SK-N-SH treated with all-trans-retinoic acid at 6 μM for 48 hours (cell line): ENCODE data around the gene TSC2.

Experiments
- ATAC-seq: fragments of 200-7000 bp; cut with Tn5 transposase; 3 replicates; pipeline ENCODE4 v1.9.1; 2020; ENCODE audit warnings: mild to moderate bottlenecking, moderate library complexity
- ARNTL ChIP-seq: fragments of 450-650 bp; formaldehyde crosslinking; IDR thresholded peaks from 2 replicates; pipeline ENCODE4 v1.5.0; 2020; ENCODE audit warnings: low read depth, mild to moderate bottlenecking, moderate library complexity, borderline replicate concordance
- BACH2 ChIP-seq: fragments of 250-450 bp; sonication (Bioruptor Pico); IDR thresholded peaks from 2 replicates; pipeline ENCODE4 v1.9.0; 2021; ENCODE audit warnings: mild to moderate bottlenecking, borderline replicate concordance
- CSDC2 ChIP-seq: fragments of 250-450 bp; sonication (Bioruptor Pico); IDR thresholded peaks from 2 replicates; pipeline ENCODE4 v1.5.0; 2020; ENCODE audit warnings: mild to moderate bottlenecking, moderate library complexity
- ESRRG ChIP-seq: fragments of 250-450 bp; sonication (Bioruptor Pico); IDR thresholded peaks from 2 replicates; pipeline ENCODE4 v1.6.1; 2021; ENCODE audit warnings: mild to moderate bottlenecking
- GLIS3 ChIP-seq: fragments of 250-450 bp; sonication (Bioruptor Pico); IDR thresholded peaks from 2 replicates; pipeline ENCODE4 v1.5.0; 2020; ENCODE audit warnings: mild to moderate bottlenecking, moderate library complexity
- ISL1 ChIP-seq: fragments of 250-450 bp; sonication (Bioruptor Pico); IDR thresholded peaks from 2 replicates; pipeline ENCODE4 v2.1.2; 2022; ENCODE audit warnings: mild to moderate bottlenecking, moderate library complexity
- PPARA ChIP-seq: fragments of 250-450 bp; sonication (Bioruptor Pico); IDR thresholded peaks from 2 replicates; pipeline ENCODE4 v1.5.0; 2020; ENCODE audit warnings: mild to moderate bottlenecking, borderline replicate concordance
- RARB ChIP-seq: fragments of 250-450 bp; sonication (Bioruptor Pico); IDR thresholded peaks from 2 replicates; pipeline ENCODE4 v1.8.0; 2021; ENCODE audit warnings: mild to moderate bottlenecking, moderate library complexity
- SNAI2 ChIP-seq: fragments of 250-450 bp; sonication (Bioruptor Pico); IDR thresholded peaks from 2 replicates; pipeline ENCODE4 v1.5.0; 2020; ENCODE audit warnings: mild to moderate bottlenecking, moderate library complexity
- TCF4 ChIP-seq: fragments of 250-450 bp; sonication (Bioruptor Pico); IDR thresholded peaks from 2 replicates; pipeline ENCODE4 v1.8.0; 2021; ENCODE audit warnings: mild to moderate bottlenecking, moderate library complexity, borderline replicate concordance
- TOX ChIP-seq: fragments of 250-450 bp; sonication (Bioruptor Pico); IDR thresholded peaks from 2 replicates; pipeline ENCODE4 v1.8.0; 2021; ENCODE audit warnings: mild to moderate bottlenecking, moderate library complexity, borderline replicate concordance
- ZFP3 ChIP-seq: fragments of 250-450 bp; sonication (Bioruptor Pico); IDR thresholded peaks from 2 replicates; pipeline ENCODE4 v1.5.0; 2020; ENCODE audit warnings: mild to moderate bottlenecking, moderate library complexity
- ZFP30 ChIP-seq: fragments of 450-650 bp; formaldehyde crosslinking; IDR thresholded peaks from 2 replicates; pipeline ENCODE4 v1.5.0; 2022; ENCODE audit warnings: mild to moderate bottlenecking, moderate library complexity
- ZNF565 ChIP-seq: fragments of 450-650 bp; formaldehyde crosslinking; conservative IDR thresholded peaks from 2 replicates; pipeline ENCODE4 v1.5.0; 2020; ENCODE audit warnings: low read depth, mild to moderate bottlenecking, moderate library complexity
- ZNF70 ChIP-seq: fragments of 450-650 bp; formaldehyde crosslinking; IDR thresholded peaks from 2 replicates; pipeline ENCODE4 v1.5.0; 2020; ENCODE audit warnings: mild to moderate bottlenecking, moderate library complexity
- ZNF8 ChIP-seq: fragments of 450-650 bp; formaldehyde crosslinking; IDR thresholded peaks from 2 replicates; pipeline ENCODE4 v1.5.0; 2020; ENCODE audit warnings: mild to moderate bottlenecking, moderate library complexity
- TF ChIP-seq, protein P1 (sequence below): fragments of 250-450 bp; sonication (Bioruptor Pico); IDR thresholded peaks from 2 replicates; pipeline ENCODE4 v1.5.1; 2020; ENCODE audit warnings: low read depth, mild to moderate bottlenecking, moderate library complexity
- TF ChIP-seq, protein P2 (sequence below): fragments of 250-450 bp; sonication (Bioruptor Pico); IDR thresholded peaks from 2 replicates; pipeline ENCODE4 v1.8.0; 2020; ENCODE audit warnings: mild to moderate bottlenecking, moderate library complexity, borderline replicate concordance
- TF ChIP-seq, protein P3 (sequence below): fragments of 250-450 bp; sonication (Bioruptor Pico); IDR thresholded peaks from 2 replicates; pipeline ENCODE4 v1.5.0; 2020; ENCODE audit warnings: mild to moderate bottlenecking, moderate library complexity
- TF ChIP-seq, protein P4 (sequence below): fragments of 250-450 bp; sonication (Bioruptor Pico); IDR thresholded peaks from 2 replicates; pipeline ENCODE4 v1.5.1; 2021; ENCODE audit warnings: mild to moderate bottlenecking, moderate library complexity

The TSC2 gene

DNA sequence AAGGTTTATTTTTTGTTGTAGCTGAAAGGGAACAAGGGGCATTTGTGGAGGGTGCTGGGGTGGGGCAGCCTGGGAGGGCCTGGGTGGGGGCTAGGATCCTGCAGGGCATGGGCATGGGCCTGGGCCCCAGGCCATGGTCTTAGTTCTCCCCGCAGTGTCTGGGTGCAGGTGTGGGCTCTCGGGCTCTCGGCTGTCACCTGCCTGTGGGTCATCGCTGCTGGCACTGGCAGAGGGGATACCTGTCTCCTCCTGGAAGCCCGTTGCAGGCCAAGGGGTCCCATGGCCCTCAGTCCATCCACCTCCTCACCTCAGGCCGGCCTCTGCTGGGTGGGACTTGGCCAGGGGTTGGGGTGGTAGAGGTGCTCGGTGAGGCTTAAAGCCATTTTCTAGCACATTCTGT lies 30.3 kb downstream of the TSC2 start:
- ATAC-seq, result no peak
- TF ChIP-seq TCF4, result no peak
- TF ChIP-seq, protein P1, sequence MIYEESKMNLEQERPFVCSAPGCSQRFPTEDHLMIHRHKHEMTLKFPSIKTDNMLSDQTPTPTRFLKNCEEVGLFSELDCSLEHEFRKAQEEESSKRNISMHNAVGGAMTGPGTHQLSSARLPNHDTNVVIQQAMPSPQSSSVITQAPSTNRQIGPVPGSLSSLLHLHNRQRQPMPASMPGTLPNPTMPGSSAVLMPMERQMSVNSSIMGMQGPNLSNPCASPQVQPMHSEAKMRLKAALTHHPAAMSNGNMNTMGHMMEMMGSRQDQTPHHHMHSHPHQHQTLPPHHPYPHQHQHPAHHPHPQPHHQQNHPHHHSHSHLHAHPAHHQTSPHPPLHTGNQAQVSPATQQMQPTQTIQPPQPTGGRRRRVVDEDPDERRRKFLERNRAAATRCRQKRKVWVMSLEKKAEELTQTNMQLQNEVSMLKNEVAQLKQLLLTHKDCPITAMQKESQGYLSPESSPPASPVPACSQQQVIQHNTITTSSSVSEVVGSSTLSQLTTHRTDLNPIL (CRISPR knock-in tag), result no peak
- TF ChIP-seq, protein P2, sequence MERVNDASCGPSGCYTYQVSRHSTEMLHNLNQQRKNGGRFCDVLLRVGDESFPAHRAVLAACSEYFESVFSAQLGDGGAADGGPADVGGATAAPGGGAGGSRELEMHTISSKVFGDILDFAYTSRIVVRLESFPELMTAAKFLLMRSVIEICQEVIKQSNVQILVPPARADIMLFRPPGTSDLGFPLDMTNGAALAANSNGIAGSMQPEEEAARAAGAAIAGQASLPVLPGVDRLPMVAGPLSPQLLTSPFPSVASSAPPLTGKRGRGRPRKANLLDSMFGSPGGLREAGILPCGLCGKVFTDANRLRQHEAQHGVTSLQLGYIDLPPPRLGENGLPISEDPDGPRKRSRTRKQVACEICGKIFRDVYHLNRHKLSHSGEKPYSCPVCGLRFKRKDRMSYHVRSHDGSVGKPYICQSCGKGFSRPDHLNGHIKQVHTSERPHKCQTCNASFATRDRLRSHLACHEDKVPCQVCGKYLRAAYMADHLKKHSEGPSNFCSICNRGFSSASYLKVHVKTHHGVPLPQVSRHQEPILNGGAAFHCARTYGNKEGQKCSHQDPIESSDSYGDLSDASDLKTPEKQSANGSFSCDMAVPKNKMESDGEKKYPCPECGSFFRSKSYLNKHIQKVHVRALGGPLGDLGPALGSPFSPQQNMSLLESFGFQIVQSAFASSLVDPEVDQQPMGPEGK, result no peak
- no peak for TF ChIP-seq TOX
- TF ChIP-seq, protein P3, sequence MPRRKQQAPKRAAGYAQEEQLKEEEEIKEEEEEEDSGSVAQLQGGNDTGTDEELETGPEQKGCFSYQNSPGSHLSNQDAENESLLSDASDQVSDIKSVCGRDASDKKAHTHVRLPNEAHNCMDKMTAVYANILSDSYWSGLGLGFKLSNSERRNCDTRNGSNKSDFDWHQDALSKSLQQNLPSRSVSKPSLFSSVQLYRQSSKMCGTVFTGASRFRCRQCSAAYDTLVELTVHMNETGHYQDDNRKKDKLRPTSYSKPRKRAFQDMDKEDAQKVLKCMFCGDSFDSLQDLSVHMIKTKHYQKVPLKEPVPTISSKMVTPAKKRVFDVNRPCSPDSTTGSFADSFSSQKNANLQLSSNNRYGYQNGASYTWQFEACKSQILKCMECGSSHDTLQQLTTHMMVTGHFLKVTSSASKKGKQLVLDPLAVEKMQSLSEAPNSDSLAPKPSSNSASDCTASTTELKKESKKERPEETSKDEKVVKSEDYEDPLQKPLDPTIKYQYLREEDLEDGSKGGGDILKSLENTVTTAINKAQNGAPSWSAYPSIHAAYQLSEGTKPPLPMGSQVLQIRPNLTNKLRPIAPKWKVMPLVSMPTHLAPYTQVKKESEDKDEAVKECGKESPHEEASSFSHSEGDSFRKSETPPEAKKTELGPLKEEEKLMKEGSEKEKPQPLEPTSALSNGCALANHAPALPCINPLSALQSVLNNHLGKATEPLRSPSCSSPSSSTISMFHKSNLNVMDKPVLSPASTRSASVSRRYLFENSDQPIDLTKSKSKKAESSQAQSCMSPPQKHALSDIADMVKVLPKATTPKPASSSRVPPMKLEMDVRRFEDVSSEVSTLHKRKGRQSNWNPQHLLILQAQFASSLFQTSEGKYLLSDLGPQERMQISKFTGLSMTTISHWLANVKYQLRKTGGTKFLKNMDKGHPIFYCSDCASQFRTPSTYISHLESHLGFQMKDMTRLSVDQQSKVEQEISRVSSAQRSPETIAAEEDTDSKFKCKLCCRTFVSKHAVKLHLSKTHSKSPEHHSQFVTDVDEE, result no peak
- no peak for TF ChIP-seq ZNF70
- no peak for TF ChIP-seq PPARA
- no peak for TF ChIP-seq ZNF8 (CRISPR knock-in tag)
- no peak for TF ChIP-seq SNAI2 (CRISPR knock-in tag)
- no peak for TF ChIP-seq ZFP30
- TF ChIP-seq, protein P4, sequence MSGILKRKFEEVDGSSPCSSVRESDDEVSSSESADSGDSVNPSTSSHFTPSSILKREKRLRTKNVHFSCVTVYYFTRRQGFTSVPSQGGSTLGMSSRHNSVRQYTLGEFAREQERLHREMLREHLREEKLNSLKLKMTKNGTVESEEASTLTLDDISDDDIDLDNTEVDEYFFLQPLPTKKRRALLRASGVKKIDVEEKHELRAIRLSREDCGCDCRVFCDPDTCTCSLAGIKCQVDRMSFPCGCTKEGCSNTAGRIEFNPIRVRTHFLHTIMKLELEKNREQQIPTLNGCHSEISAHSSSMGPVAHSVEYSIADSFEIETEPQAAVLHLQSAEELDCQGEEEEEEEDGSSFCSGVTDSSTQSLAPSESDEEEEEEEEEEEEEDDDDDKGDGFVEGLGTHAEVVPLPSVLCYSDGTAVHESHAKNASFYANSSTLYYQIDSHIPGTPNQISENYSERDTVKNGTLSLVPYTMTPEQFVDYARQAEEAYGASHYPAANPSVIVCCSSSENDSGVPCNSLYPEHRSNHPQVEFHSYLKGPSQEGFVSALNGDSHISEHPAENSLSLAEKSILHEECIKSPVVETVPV (CRISPR knock-in tag), result no peak
- TF ChIP-seq CSDC2 (CRISPR knock-in tag), result no peak
- TF ChIP-seq BACH2 (CRISPR knock-in tag), result no peak
- no peak for TF ChIP-seq ZFP3

DNA sequence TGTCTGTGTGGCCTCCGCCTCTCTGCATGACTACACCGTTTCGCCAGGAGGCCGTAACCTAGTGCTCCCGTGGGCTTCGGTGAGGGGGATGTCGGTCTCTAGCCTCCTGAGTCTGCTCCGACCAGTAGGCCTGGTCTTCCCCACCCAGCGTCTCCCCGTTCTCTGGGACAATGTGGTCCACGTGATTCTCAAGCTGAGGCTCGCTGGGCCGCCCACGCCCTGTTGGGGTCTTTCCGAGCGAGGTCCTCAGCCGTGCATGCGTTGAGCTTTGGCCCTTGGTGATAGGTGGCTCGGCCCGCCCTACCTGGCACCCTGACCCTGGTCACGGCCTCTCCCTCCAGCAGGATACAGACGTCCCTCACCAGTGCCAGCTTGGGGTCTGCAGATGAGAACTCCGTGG lies 30.9 kb downstream of the TSC2 start:
- TF ChIP-seq ISL1 (CRISPR knock-in tag), result no peak
- TF ChIP-seq RARB (CRISPR knock-in tag), result no peak
- TF ChIP-seq ESRRG, result no peak
- no peak for TF ChIP-seq ARNTL (CRISPR knock-in tag)
- TF ChIP-seq ZNF70, result no peak
- TF ChIP-seq TOX, result no peak
- TF ChIP-seq PPARA, result no peak
- ATAC-seq, result no peak

DNA sequence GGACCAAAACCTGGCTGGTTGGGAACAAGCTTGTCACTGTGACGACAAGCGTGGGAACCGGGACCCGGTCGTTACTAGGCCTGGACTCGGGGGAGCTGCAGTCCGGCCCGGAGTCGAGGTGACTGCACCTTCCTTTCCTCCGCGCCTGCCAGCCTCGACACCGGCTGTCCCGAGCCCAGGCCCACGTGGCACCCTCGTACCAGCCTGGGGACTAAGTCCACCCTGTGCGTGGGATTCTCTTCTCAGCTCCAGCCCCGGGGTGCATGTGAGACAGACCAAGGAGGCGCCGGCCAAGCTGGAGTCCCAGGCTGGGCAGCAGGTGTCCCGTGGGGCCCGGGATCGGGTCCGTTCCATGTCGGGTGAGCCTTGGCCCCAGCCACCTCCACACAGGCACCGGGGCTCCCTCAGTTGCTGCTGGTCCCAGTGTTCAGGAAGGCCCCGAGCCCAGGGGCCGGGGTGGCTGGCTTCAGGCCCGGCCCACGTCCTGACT lies 31.6 kb downstream of the TSC2 start:
- TF ChIP-seq, protein P1 (CRISPR knock-in tag), result no peak
- TF ChIP-seq, protein P2, result no peak
- TF ChIP-seq SNAI2 (CRISPR knock-in tag), result no peak
- TF ChIP-seq GLIS3 (CRISPR knock-in tag), result no peak
- TF ChIP-seq TCF4, result no peak
- no peak for TF ChIP-seq ISL1 (CRISPR knock-in tag)
- TF ChIP-seq ZFP30, result no peak
- no peak for TF ChIP-seq CSDC2 (CRISPR knock-in tag)
- TF ChIP-seq ZNF565, result no peak
- no peak for TF ChIP-seq TOX
- no peak for TF ChIP-seq ZNF70
- TF ChIP-seq, protein P4 (CRISPR knock-in tag), result no peak
- TF ChIP-seq RARB (CRISPR knock-in tag), result no peak
- ATAC-seq, result no peak
